RPMI7951 (cell line): ENCODE results near the gene EFNA1. TPM values are rescaled to one million over a fixed set of nuclear protein-coding genes. Genes with fewer than 3 reads are reported as not detected.
"Not testable (repeated sequence)": the region's sequence is repeated elsewhere in the genome, so short reads cannot be mapped to it uniquely, and the experiment has no call there.

ENCODE experiments used
- DNase-seq: peaks from one replicate; pipeline ENCODE4 v3.0.0-alpha.2; 2012; ENCODE audit warnings: low read depth
- total RNA-seq: library from RNA; depleted of rRNA; stranded (reverse); fragments of >200 nt; shearing (Covaris generic); gene quantifications from 2 replicates; pipeline ENCODE4 v1.2.3, GENCODE V29; 2014

The EFNA1 gene
- total RNA-seq, 1 experiment from 2014 or later = 2.5 TPM

DNA sequence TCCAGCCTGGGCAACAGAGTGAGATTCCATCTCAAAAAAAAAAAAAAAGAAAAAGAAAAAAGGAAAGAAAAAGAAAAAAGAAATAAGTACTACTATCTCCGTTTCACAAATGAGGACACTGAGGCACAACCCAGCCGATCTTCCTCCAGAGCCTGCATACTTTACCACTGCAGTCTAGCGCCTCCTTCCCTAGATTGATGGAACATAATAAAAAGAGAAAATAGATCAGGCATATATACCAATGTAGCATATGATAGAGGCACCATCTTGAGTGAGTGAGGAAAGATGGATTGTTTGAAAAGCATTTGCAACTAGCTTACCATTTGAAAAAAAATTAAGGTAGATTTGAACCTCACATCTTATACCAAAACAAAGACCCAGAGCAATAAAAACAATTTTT, 17.8 kb downstream of the EFNA1 start:
- DNase-seq = no peak

DNA sequence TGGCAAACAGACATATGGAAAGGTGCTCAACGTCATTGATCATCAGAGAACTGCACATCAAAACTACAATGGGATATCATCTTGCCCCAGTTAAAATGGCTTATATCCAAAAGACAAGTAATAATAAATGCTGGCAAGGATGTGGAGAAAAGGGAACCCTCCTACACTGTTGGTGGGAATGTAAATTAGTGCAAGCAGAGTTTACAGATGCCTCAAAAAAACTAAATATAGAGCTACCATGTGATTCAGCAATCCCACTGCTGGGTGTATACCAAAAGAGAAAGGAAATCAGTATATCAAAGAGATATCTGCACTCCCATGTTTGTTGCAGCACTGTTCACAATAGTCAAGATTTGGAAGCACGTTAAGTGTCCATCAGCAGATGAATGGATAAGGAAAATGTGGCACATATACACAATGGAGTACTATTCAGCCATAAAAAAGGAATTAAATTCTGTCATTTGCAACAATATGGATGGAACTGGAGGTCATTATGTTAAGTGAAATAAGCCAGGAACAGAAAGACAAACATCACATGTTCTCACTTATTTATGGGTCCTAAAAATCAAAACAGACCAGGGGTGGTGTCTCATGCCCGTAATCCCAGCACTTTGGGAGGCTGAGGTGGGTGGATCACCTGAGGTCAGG, 28.4 kb downstream of the EFNA1 start:
- not testable (repeated sequence) for DNase-seq

DNA sequence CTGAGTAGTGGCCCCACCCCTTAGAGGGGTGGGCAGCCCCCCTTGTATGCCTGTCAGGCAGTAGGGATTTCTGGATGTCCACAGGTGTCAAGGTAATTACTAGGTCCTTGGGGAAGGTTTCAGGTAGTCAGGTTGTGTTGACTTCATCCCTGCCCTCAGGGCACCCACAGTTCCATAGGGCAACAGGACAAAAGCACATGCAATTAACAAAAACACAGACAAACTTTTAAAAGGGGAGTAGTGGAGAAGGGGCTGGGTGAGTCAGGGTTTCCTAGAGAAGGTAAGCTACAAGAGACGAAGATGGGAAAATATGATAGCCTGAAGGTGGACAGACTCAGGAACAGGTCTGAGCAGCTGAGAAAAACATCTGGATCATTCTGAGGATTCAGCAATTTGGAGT, 31.3 kb downstream of the EFNA1 start:
- DNase-seq = no peak

DNA sequence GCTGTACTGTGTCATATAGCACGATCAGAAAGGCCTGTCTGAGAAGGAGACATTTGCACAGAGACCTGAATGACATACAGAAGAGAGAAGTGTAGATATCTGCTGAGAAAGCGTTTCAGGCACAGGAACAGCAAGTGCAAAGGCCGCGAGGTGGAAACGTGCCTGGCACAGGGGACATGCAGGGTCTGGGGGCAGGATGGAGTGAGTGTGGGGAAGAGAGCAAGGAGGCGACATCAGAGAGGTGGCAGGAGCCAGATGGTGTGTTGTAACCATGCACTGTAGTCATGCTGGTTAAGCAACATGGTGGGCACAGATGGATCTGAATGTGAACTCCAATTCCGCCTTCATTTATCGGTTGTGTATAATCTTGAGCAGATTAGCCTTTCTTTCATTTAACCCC, 32.5 kb downstream of the EFNA1 start:
- no peak for DNase-seq

DNA sequence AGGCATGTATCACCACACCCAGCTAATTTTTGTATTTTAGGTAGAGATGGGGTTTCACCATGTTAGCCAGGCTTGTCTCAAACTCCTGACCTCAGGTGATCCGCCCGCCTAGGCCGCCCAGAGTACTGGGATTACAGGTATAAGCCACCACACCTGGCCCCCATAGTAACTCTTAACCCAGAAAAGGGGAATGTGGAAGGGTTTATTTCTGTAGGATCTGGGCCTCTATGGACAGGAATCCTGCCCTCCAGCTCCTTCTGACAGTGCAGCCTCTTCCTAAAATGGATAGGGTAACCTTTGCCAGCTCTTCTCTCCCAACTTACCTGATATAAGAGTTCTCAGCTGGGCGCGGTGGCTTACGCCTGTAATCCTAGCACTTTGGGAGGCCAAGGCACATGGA, 35.0 kb downstream of the EFNA1 start:
- DNase-seq = not testable (repeated sequence)

DNA sequence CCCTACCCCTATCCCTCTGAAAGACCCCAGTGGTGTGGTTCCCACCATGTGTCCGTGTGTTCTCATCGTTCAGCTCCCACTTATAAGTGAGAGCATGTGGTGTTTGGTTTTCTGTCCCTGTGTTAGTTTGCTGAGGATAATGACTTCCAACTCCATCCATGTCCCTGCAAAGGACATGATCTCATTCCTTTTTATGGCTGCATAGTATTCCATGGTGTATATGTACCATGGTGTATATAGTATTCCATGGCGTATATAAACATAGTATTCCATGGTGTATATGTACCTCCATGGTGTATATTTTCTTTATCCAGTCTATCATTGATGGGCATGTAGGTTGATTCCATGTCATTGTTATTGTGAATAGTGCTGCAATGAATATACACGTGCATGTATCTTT, 36.1 kb downstream of the EFNA1 start:
- DNase-seq = not testable (repeated sequence)

DNA sequence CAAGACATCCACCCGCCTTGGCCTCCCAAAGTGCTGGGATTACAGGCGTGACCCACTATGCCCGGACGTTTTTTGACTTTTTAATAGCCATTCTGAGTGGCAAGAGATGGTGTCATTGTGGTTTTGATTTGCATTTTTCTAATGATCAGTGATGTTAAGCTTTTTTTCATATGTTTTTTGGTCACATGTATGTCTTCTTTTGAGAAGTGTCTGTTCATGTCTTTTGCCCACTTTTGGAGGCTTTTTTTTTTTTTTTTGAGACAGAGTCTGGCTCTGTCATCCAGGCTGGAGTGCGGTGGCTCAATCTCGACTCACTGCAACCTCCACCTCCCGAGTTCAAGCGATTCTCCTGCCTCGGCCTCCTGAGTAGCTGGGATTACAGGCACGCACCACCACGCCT, 36.9 kb downstream of the EFNA1 start:
- DNase-seq = not testable (repeated sequence)

DNA sequence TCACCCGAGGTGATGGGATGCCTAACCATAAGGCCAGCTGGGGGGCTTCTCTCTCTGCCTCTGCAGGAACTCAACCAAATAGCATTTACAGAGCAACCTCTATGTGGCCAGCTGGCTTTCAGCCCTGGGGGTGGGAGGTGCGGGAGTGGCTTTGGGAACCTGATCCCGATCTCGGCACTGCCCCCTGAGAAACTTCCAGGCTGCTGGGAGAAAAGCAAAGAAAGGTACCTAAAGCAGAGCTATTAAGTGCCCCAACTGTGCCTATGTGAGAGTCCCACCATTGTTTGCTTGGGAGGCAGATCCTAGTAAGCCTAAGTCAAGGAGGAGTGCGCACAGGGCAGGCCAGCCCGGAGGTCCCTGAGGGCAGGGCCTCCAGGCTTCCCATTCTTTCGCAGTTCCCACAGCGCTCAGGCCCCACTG, 38.4 kb downstream of the EFNA1 start:
- no peak for DNase-seq

DNA sequence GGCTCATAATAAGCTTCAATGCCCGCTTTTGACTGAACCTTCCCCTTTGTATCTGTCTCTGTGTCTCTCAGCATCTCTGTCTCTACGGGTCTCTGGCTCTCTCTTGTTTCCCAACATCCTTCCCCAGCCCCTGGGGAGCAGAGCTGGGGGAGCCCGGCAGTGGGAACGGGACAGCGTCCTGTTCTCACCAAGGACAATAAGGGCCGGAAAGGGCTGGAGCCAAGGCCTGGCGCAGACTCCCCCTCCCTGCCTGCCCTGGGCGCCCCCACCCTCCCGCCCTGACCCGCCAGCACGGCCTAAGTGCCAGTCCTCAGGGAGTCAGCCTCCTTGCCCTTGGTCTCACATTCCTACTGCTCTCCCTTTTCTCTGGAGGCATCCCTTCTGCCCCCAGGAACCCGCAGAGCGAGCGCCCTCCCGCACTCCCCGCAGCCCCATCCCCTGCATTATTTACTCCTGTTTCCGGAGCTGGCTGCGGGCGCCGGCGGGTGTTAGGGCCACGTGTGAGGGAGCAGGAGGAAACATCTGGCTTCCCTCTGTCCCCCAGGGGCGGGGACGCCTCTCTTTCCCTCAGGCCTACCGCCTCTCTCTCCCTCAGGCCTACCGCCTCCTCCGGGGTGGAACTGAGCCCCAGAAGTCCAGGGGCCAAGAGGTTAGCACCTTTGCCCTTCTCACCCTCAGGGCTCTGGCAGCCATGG, 38.9 kb downstream of the EFNA1 start:
- DNase-seq = no peak

DNA sequence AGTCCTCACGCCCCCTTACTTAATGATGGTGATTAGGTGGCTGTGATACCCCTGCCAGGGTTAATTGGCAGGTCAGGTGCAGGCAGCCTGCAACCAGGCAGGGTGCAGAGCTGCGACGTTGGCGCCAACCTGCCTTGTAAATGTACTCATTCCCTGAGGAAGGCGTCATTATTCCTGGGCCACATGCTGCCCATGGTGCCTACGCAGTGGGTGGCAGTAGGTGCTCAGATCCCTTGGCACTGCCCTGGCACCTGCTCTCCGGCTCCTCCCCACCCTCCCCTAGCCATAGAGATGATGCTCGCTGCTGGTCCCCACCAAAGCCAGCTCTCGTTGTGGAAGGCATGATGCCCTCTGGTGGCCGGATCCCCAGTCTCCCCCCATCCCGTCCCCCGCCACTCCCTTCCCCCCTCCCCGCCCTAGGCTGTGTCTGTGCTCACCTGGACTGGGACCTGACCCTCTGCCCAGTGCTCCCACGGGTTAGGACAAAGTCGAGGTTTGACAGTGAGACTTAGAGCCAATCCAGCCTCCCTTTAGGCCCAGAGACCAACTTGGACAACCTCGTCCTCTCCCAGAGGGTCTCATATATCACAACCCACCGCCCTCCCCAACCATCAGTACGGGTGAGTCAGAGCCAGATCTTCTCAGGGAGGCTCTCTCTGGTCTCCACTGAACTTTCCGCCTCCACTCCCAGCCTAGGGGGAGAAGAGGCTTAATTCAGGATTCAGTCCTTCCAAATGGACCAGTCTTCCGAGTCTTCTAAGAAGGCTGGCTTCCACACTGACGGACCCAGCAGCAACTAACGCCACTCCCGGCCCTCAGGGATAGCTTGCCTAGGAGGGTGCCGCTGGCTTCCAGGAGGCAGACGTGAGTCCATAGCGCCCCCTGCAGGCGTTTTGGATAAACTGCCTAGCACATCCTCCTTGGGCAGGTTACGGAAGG, 39.8 kb downstream of the EFNA1 start:
- DNase-seq = peak; percentile 63

DNA sequence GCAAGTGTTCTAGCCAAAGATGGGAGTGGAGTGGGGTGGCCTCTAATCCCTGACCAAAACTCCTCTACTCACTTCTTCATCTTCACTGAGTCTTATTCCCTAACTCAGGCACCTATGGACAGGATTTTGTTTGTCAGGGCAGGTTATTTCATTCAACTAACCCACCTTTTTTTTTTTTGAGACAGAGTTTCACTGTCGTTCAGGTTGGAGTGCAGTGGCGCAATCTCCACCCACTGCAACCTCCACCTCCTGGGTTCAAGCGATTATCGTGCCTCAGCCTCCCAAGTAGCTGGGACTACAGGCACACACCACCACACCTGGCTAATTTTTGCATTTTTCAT, 40.4 kb downstream of the EFNA1 start:
- not testable (repeated sequence) for DNase-seq

DNA sequence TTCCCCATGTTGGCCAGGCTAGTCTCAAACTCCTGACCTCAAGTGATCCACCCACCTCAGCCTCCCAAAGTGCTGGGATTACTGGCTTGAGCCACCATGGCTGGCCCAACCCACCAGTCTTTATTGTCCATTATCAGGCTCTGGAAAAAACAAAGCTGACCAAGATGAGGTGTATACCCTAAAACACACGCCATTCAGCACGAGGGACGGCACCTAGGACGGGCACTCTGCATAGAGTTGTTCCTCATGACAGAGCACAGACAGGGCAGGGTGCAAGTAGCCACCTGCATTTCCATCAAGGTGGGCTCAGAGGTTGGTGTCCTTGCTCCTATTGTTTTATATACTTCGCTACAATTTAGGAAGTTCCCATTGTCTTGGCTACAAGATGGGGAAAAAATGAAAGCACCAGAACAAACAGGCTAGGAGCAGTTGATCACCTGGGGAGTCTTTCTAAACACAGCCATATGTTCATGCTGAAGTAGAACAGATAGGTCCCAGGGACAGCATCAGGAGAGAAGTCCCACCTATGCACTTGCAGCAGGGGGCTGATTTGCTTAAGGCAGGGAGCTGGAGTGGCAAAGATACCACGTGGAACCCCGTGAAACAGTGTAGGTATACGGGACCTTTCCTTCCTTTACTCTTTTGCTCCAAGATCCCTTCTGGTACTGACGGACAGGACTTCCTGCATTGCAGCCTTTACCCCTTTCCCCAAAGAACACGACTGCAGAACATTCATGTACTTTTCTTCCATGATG, 41.0 kb downstream of the EFNA1 start:
- DNase-seq = no peak

DNA sequence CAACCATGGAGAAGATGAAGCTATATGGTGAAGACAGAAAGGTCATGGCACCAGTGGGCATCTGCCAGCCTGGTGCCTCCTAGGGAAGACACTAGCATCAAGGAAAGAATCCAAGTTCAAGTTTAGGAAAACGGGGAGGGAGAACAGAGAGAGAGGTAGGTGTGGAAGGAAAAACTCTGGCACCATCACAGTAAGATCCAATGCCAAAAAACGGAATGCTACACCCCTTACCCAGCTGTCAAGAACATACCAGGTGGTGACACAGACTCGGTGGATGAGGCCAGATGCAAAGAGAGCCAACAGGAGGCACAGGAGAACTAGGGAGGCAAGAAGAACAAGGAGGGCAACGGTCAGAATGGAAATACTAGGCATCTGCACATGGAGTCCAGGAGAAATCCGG, 41.9 kb downstream of the EFNA1 start:
- DNase-seq = no peak

DNA sequence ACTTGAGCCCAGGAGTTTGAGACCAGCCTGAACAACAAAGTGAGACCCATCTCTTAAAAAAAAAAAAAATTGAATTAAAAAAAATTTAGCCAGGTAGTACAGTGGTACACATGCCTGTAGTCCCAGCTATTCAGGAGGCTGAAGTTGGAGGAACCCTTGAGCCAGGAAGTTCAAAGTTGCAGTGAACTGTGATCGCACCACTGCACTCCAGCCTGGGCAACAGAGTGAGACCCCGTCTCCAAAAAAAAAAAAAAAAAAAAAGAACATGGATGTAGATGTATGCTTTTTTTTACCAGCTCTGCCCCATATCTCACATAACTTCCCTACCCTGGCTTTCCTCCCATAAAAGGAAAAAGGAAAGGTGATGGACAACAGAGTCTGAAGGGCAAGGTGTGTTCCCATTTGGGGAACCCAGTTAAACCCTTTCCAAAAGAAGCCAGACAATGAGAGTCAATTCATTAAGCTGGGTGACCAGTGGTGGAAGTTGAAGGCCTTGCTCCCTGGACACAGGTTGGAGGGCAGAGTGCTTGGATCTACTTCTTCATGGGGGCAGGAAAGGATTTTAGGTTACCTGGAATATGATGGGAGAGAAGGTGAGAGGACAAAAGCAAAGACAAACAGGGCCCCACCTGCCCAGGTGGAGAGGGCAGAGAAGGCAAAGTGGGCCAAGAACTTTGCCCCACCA, 42.6 kb downstream of the EFNA1 start:
- DNase-seq = no peak

DNA sequence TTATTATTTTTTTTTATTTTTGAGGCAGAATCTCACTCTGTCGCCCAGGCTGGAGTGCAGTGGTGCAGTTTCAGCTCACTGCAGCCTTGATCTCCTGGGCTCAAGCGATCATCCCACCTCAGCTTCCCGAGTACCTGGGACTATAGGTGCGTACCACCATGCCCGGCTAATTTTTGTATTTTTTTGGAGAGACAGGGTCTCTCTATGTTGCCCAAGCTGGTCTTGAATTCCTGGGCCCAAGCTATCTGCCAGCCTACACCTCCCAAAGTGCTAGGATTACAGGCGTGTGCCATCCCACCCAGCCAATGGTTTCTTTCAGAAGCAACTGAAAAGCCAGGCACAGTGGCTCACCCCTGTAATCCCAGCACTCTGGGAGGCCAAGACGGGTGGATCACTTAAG, 43.1 kb downstream of the EFNA1 start:
- DNase-seq = no peak

DNA sequence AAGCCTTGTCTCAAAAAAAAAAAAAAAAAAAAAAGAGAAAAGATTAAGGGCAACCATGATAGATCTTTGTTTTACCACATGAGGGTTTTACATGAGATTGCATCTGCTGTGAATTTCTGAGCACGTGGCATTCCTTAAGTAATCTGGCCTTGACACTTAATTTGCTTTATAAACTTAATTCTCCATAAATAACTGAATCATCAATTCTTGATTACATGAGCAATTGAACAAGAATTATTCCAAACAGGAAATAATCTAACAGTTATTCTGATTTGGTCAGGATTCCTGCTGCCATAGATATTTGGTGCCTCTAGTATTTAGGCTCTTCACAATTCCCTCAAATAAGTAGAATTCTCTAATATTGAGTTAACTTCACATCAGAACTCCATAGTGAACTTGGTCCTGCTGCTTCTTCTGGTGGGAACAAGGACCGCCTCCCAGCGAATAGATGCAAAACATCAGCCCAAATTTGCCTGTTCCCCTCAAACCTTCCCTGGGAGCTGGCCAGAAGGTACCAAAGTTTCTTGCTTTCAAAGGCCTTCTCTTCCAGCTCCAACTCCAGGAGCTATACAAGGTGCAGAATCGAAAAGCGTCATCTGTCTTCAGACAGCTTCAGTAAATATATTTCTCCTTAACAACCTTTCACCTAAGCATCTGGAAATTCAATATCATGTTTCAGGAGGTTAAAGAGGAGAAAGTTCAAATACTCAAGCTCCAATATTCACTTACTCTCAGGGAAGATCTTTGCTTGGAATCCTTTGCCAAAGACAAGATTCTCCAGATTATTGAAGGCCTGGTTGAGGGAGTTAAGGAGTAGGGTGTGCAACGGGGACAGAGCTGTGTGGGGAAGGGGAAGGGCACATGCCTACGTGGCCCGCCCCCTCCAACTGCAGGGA, 44.4 kb downstream of the EFNA1 start:
- no peak for DNase-seq

DNA sequence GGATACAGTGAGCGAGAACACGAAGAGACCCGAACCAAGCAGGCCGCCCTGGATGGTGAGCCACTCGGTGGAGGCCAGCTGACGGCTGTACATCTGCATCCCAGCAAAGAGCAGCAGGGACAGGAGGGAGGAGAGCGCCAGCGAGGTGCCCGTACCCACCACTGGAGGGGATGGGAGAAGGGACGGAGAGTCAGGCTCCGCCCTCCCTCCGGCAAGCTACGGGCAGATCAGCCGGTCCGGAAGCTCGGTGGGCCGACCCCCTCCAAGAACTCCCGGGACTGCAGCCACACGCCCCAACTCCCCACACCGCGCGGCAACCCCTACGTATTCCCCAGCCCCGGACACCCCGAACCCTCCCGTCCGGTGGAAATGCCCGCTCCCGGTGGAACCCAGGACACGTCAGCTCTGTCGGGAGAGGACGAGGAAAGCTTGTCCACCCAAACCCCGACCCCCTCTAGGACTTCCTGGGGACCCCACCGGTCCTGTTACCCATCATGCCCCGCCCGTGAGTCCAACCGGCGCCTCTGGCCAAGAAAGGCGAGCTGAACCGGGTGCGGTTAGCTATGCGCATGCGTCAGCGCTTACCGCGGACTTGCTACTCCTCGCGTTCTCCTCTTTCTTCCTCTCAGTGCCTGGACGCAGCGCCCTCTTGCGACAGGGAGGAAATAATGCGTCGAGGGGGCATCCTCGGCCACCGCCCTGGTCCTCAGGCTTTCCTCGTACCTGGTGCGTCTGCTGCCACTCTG, 45.2 kb downstream of the EFNA1 start, which contains the start of gene KRTCAP2:
TSS of gene KRTCAP2 (minus strand) at position 573 of the 746 bp plus-strand sequence. CDS start at position 493, 80 bp downstream.
- peak; percentile 92 for DNase-seq

DNA sequence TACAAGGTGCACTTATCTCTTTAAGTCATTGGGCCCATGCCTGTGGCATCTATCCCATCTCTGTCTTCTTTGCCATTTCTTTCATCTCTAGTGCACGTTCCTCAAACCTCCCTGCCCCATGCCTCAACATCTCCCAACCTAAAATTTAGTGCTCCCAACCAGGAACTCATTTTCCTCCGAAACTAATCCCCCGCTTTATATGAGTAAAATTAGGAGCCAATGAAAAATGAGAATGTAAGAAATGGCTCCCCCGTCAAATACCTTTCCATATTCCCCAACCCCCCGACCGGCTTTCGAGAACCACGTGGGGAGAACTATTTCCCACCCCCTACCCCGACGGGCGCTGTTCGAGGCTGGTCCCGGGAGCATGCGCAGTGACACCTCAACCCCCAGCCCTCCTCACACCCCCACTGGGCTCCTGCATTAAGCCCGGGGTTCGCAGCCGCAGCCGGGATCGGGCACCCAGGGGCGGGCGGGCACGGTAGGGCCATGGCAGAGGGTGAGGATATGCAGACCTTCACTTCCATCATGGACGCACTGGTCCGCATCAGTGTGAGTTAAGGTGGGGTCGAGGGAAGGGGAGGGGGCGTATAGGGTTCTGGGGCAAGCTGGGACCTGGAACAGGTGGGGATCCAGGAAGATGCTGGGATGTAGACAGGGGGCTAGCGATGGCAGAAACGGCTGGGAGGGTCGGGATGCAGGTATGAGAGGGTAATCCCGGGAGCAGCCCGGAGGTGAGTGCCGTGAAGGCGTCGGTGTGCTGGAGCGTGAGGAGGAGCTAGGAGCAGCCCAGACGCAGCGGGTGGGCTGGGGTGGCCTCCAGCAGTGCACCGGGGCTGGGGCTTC, 46.0 kb downstream of the EFNA1 start, which contains the start of gene TRIM46:
TSS of gene TRIM46 (plus strand) at position 372 of the 846 bp plus-strand sequence. CDS start at position 490, 118 bp downstream.
- DNase-seq = peak; percentile 51
